Transverse colon (tissue), 4 donors: Measurements from ENCODE around the gene METTL21C.

Experiments
- POLR2AphosphoS5 ChIP-seq, 3 donors: sonication (generic); formaldehyde crosslinking; IDR thresholded peaks; one replicate each; pipeline ENCODE4 v1.6.1; 2016; ENCODE audit warnings: antibody characterized with exemption in 3 of 3
- TF ChIP-seq, protein P1 (sequence below), 5 experiments: fragments of 200-600 bp in 3 of 5; fragments of 450-650 bp in 2 of 5; sonication (generic) in 3 of 5; IDR thresholded peaks; 1 replicate in 2 of 5; 2 replicates in 3 of 5; pipeline ENCODE4 v1.5.1; 2016 to 2017; ENCODE audit warnings: antibody characterized with exemption in 5 of 5, inconsistent platforms in 3 of 5, mild to moderate bottlenecking in 2 of 5, moderate library complexity in 1 of 5

GRCh38 chr13:102683637-102684036 lies 11.2 kb downstream of the METTL21C start:
- no peak for TF ChIP-seq POLR2AphosphoS5 (IDR thresholded peaks at IDR 0.05)
- TF ChIP-seq, protein P1, sequence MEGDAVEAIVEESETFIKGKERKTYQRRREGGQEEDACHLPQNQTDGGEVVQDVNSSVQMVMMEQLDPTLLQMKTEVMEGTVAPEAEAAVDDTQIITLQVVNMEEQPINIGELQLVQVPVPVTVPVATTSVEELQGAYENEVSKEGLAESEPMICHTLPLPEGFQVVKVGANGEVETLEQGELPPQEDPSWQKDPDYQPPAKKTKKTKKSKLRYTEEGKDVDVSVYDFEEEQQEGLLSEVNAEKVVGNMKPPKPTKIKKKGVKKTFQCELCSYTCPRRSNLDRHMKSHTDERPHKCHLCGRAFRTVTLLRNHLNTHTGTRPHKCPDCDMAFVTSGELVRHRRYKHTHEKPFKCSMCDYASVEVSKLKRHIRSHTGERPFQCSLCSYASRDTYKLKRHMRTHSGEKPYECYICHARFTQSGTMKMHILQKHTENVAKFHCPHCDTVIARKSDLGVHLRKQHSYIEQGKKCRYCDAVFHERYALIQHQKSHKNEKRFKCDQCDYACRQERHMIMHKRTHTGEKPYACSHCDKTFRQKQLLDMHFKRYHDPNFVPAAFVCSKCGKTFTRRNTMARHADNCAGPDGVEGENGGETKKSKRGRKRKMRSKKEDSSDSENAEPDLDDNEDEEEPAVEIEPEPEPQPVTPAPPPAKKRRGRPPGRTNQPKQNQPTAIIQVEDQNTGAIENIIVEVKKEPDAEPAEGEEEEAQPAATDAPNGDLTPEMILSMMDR (IDR thresholded peaks at IDR 0.05), result no peak
